MCF 10A (cell line): ENCODE measurements around the gene SLC39A12. TPM values are rescaled to one million over a fixed set of nuclear protein-coding genes. Genes with fewer than 3 reads are reported as not detected.

ENCODE experiments used
- BruUV-seq: library from RNA; stranded (reverse); fragments of 400-500 nt; replicated peaks from 2 replicates; lab custom pipeline; 2021; lab: Mats Ljungman, UMichigan
- CTCF ChIA-PET: fragments of 300-600 bp; sonication (Branson Sonifier 250); formaldehyde crosslinking; extraction: SDS; loops from one replicate; lab custom pipeline; 2021; ENCODE audit warnings: antibody characterized with exemption, inconsistent platforms; lab: Yijun Ruan, JAX
- POLR2A ChIA-PET: fragments of 300-600, 350-650 bp; sonication (Branson Sonifier 250); formaldehyde crosslinking; extraction: SDS; loops from one replicate; lab custom pipeline; 2020; ENCODE audit warnings: antibody characterized with exemption, inconsistent platforms; lab: Yijun Ruan, JAX
- DNase-seq: peaks from one replicate; pipeline ENCODE4 v3.0.0-alpha.2; 2018; ENCODE audit not compliant: unreplicated experiment
- H3K27ac Mint-ChIP-seq: one replicate; pipeline ENCODE4 v1.8.0; 2022; ENCODE audit warnings: mild to moderate bottlenecking, low read depth, mixed read lengths; ENCODE audit not compliant: unreplicated experiment
- H3K27me3 Mint-ChIP-seq: one replicate; pipeline ENCODE4 v1.8.0; 2022; ENCODE audit warnings: mixed read lengths; ENCODE audit not compliant: insufficient read depth, unreplicated experiment
- H3K36me3 Mint-ChIP-seq: one replicate; pipeline ENCODE4 v1.8.0; 2022; ENCODE audit warnings: mild to moderate bottlenecking, moderate library complexity, mixed read lengths; ENCODE audit not compliant: insufficient read depth, unreplicated experiment
- H3K4me1 Mint-ChIP-seq: one replicate; pipeline ENCODE4 v1.8.0; 2022; ENCODE audit warnings: mixed read lengths; ENCODE audit not compliant: insufficient read depth, unreplicated experiment
- H3K4me3 Mint-ChIP-seq: one replicate; pipeline ENCODE4 v1.8.0; 2022; ENCODE audit warnings: mild to moderate bottlenecking, moderate library complexity, mixed read lengths; ENCODE audit not compliant: unreplicated experiment
- H3K9me3 Mint-ChIP-seq: one replicate; pipeline ENCODE4 v1.8.0; 2022; ENCODE audit warnings: mixed read lengths; ENCODE audit not compliant: unreplicated experiment
- intact Hi-C: fragments of 100-400 bp; cut with micrococcal nuclease; formaldehyde crosslinking; loops from 2 replicates; pipeline ENCODE4 v1.14.1; 2022
- total RNA-seq: library from RNA; stranded (reverse); gene quantifications from 2 replicates; pipeline ENCODE4 v1.2.3, GENCODE V29; 2022
- TF ChIP-seq, protein P1 (sequence below): fragments of 200-600 bp; IDR thresholded peaks from one replicate; pipeline ENCODE4 v1.8.0; 2022; ENCODE audit warnings: antibody characterized with exemption, mild to moderate bottlenecking; ENCODE audit not compliant: unreplicated experiment

The SLC39A12 gene
- total RNA-seq, 1 experiment from 2014 or later: not detected

DNA sequence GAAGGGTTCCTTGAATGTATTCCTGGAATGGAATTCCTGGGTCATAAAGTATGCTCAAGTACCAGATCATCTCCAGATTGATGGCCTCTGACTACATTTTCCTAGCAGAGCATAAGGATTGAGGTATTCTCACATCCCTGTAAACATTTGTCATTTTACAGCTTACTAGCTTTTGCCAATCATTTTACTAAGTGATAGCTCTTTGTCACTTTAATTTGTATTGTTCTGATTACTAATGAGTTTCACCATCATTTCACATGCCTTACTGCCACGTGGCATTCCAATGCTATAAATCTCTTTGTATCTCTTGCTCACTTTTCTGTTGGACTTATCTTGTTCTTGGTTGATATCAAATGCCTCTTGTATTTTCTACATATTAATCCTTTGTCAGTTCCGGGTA lies 119.9 kb downstream of the SLC39A12 start:
- H3K27ac Mint-ChIP-seq: no peak overlapping the region
- BruUV-seq: no TSS peak
- peaks cover 8% of the 10 kb centered on the region for H3K4me1 Mint-ChIP-seq
- no peak for DNase-seq
- TF ChIP-seq, protein P1, sequence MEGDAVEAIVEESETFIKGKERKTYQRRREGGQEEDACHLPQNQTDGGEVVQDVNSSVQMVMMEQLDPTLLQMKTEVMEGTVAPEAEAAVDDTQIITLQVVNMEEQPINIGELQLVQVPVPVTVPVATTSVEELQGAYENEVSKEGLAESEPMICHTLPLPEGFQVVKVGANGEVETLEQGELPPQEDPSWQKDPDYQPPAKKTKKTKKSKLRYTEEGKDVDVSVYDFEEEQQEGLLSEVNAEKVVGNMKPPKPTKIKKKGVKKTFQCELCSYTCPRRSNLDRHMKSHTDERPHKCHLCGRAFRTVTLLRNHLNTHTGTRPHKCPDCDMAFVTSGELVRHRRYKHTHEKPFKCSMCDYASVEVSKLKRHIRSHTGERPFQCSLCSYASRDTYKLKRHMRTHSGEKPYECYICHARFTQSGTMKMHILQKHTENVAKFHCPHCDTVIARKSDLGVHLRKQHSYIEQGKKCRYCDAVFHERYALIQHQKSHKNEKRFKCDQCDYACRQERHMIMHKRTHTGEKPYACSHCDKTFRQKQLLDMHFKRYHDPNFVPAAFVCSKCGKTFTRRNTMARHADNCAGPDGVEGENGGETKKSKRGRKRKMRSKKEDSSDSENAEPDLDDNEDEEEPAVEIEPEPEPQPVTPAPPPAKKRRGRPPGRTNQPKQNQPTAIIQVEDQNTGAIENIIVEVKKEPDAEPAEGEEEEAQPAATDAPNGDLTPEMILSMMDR: no peak
- ChIA-PET POLR2A (interaction anchor here (0.5 to 2.0 kb wide), 4 partner anchors 9 to 128 kb away, joined by 3 to 11 read pairs (median 4); no protein-coding TSS in a partner anchor), CTCF (no interaction called here)
- H3K9me3 Mint-ChIP-seq: no peaks in the 10 kb centered on the region
- H3K27me3 Mint-ChIP-seq: no peaks in the 10 kb centered on the region
- intact Hi-C loops: no loop called here
- H3K4me3 Mint-ChIP-seq: no peak overlapping the region
- H3K36me3 Mint-ChIP-seq: no peaks in the 10 kb centered on the region

DNA sequence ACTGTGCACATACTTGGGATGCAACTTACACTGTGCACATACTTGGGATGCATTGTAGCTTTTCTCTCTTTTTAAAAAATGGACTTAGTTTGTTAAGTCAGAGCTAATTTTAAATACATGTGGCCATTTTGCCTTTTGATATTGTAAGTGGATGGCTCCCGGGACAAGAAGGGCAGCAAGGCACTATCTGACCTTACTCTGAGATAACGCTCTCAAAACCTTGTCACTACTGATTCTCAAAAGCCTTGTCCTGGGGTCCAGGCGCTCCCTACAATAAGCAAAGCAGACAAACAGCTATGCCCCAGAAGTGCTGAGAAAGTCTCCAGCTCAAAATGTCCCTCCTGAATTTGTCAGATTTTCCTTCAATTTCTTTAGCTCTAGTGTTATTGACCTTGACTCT lies 121.6 kb downstream of the SLC39A12 start:
- Mint-ChIP-seq H3K9me3 (no peaks in the 10 kb centered on the region), H3K27me3 (no peaks in the 10 kb centered on the region), H3K36me3 (no peaks in the 10 kb centered on the region), H3K4me3 (no peak overlapping the region), H3K27ac (no peak overlapping the region), H3K4me1 (peaks cover 8% of the 10 kb centered on the region)
- ChIA-PET POLR2A (interaction anchor here (0.5 to 1.4 kb wide), 5 partner anchors 13 to 608 kb away, joined by 3 read pairs; no protein-coding TSS in a partner anchor), CTCF (interaction anchor here (0.7 to 1.0 kb wide), 3 partner anchors 122 to 163 kb away, joined by 3 read pairs; no protein-coding TSS in a partner anchor)
- intact Hi-C loops: no loop called here
- BruUV-seq: no TSS peak
- DNase-seq: no peak
- TF ChIP-seq, protein P1: no peak

DNA sequence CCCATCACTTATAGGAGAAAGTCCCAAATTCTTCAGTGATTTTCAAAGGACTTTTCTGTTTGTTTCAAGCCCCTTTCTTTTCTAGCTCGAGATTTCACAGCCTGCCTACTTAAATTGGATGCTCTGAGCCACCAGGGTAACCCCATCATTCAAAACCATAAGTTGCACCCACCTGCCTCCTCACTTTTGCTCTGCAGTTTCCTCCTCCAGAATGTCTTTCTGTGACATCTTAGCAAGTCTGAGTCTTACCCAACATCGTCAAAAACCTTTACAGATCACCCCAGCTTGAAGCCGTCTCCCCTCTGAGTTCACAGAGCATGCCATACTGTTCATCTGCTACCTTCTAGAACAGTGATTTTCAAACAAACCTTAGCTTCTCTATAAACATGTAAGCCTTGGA lies 124.2 kb downstream of the SLC39A12 start:
- peaks cover 13% of the 10 kb centered on the region for H3K4me1 Mint-ChIP-seq
- ChIA-PET CTCF (interaction anchor here (0.9 kb wide), 1 partner anchor 66 kb away, joined by 3 read pairs; no protein-coding TSS in a partner anchor), POLR2A (interaction anchor here (0.6 kb wide), 1 partner anchor 193 kb away, joined by 3 read pairs; no protein-coding TSS in a partner anchor)
- no peaks in the 10 kb centered on the region for H3K27me3 Mint-ChIP-seq
- H3K9me3 Mint-ChIP-seq: no peaks in the 10 kb centered on the region
- intact Hi-C loops: no loop called here
- DNase-seq: no peak
- no TSS peak for BruUV-seq
- no peak overlapping the region for H3K4me3 Mint-ChIP-seq
- no peak overlapping the region for H3K27ac Mint-ChIP-seq
- H3K36me3 Mint-ChIP-seq: no peaks in the 10 kb centered on the region
- TF ChIP-seq, protein P1: no peak

DNA sequence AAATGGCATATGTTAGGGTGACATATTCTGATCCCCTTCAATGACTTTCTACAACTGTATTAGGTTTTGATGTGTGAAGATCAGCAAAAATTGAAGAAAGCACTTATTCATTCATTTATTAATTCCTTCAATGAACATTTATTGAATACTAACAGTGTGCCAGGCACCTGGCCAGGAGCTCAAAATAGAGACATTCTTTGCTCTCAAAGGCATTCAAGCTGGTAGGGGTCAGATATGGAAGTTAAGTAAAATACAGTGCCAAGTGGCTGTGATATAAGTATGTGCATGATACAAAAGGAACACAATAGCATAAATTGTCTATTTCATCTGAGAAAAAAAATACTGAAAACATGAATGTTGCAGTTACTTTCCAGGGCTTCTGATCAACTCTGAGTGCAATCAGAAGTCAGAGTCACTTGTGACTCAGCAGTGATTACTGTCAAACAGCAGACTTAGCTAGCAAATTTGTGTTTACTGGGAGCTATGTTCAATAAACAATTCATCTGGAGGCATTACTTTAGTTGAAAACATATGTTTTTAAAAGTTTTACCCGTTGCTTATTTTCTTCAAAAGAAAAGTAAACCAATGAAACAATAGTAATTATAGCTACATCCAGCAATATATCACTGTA lies 128.1 kb downstream of the SLC39A12 start:
- TF ChIP-seq, protein P1: no peak
- H3K4me1 Mint-ChIP-seq: peaks cover 5% of the 10 kb centered on the region
- DNase-seq: no peak
- ChIA-PET POLR2A (interaction anchor here (0.6 to 2.0 kb wide), 4 partner anchors 9 to 178 kb away, joined by 3 to 11 read pairs (median 3); no protein-coding TSS in a partner anchor), CTCF (interaction anchor here (0.6 to 1.2 kb wide), 6 partner anchors 10 to 175 kb away, joined by 3 to 4 read pairs (median 3); no protein-coding TSS in a partner anchor)
- H3K27ac Mint-ChIP-seq: no peak overlapping the region
- intact Hi-C loops: no loop called here
- H3K4me3 Mint-ChIP-seq: no peak overlapping the region
- BruUV-seq: no TSS peak
- no peaks in the 10 kb centered on the region for H3K36me3 Mint-ChIP-seq
- peaks cover 26% of the 10 kb centered on the region for H3K27me3 Mint-ChIP-seq
- no peaks in the 10 kb centered on the region for H3K9me3 Mint-ChIP-seq
